HL-60 (cell line): ENCODE measurements around the gene C11orf16.

ENCODE experiments used
- POLR2AphosphoS5 ChIP-seq: IDR thresholded peaks from 2 replicates; pipeline ENCODE4 v1.6.1; 2012; ENCODE audit warnings: low read depth
- TF ChIP-seq, protein P1 (sequence below): IDR thresholded peaks from 2 replicates; pipeline ENCODE4 v1.6.1; 2012; ENCODE audit warnings: low read depth; ENCODE audit not compliant: insufficient replicate concordance
- TF ChIP-seq, protein P2 (sequence below): IDR thresholded peaks from one replicate; pipeline ENCODE4 v1.5.1; 2011; ENCODE audit warnings: low read length, control low read depth, inconsistent platforms; ENCODE audit not compliant: insufficient read depth

- TF ChIP-seq, protein P1, sequence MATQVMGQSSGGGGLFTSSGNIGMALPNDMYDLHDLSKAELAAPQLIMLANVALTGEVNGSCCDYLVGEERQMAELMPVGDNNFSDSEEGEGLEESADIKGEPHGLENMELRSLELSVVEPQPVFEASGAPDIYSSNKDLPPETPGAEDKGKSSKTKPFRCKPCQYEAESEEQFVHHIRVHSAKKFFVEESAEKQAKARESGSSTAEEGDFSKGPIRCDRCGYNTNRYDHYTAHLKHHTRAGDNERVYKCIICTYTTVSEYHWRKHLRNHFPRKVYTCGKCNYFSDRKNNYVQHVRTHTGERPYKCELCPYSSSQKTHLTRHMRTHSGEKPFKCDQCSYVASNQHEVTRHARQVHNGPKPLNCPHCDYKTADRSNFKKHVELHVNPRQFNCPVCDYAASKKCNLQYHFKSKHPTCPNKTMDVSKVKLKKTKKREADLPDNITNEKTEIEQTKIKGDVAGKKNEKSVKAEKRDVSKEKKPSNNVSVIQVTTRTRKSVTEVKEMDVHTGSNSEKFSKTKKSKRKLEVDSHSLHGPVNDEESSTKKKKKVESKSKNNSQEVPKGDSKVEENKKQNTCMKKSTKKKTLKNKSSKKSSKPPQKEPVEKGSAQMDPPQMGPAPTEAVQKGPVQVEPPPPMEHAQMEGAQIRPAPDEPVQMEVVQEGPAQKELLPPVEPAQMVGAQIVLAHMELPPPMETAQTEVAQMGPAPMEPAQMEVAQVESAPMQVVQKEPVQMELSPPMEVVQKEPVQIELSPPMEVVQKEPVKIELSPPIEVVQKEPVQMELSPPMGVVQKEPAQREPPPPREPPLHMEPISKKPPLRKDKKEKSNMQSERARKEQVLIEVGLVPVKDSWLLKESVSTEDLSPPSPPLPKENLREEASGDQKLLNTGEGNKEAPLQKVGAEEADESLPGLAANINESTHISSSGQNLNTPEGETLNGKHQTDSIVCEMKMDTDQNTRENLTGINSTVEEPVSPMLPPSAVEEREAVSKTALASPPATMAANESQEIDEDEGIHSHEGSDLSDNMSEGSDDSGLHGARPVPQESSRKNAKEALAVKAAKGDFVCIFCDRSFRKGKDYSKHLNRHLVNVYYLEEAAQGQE: no peak
- TF ChIP-seq, protein P2, sequence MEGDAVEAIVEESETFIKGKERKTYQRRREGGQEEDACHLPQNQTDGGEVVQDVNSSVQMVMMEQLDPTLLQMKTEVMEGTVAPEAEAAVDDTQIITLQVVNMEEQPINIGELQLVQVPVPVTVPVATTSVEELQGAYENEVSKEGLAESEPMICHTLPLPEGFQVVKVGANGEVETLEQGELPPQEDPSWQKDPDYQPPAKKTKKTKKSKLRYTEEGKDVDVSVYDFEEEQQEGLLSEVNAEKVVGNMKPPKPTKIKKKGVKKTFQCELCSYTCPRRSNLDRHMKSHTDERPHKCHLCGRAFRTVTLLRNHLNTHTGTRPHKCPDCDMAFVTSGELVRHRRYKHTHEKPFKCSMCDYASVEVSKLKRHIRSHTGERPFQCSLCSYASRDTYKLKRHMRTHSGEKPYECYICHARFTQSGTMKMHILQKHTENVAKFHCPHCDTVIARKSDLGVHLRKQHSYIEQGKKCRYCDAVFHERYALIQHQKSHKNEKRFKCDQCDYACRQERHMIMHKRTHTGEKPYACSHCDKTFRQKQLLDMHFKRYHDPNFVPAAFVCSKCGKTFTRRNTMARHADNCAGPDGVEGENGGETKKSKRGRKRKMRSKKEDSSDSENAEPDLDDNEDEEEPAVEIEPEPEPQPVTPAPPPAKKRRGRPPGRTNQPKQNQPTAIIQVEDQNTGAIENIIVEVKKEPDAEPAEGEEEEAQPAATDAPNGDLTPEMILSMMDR: no peak
- no peak for TF ChIP-seq POLR2AphosphoS5
Measured at GRCh38 chr11:8917157-8917825, 15.5 kb downstream of the C11orf16 start.
